ENCODE results near the gene TMIGD1.

TMIGD1 gene

GRCh38 chr17:30290696-30291542 lies 42.9 kb downstream of the TMIGD1 start:
- peak; percentile 20 for DNase-seq (ENCODE audit: low read depth)

GRCh38 chr17:30290077-30290476 lies 43.8 kb downstream of the TMIGD1 start:
- DNase-seq (ENCODE audit: low read depth): no peak

GRCh38 chr17:30279156-30279555 lies 54.7 kb downstream of the TMIGD1 start:
- no peak for DNase-seq (ENCODE audit: low read depth)

- no peak for DNase-seq (ENCODE audit: low read depth)
These were observed 55.8 kb downstream of the TMIGD1 start for GRCh38 chr17:30278032-30278431.

GRCh38 chr17:30275911-30276310 lies 57.9 kb downstream of the TMIGD1 start:
- DNase-seq (ENCODE audit: low read depth): no peak

DNA sequence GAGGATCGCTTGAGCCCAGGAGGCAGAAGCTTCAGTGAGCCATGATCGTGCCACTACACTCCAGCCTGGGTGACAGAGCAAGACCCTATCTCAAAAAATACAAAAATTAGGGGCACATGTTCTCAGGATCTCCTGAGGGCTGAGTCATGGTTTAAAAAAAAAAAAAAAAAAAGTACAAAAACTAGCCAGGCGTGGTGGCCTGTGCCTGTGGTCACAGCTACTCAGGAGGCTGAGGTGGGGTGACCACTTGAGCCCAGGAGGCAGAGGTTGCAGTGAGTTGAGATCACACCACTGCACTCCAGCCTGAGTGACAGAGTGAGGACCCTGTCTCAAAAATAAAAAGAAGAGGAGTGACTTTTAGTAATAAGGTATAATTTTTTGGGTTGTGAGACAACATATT lies 59.0 kb downstream of the TMIGD1 start:
- DNase-seq (ENCODE audit: low read depth): no peak

- no peak for DNase-seq (ENCODE audit: low read depth)
These were observed 60.5 kb downstream of the TMIGD1 start for GRCh38 chr17:30273373-30273772.

DNA sequence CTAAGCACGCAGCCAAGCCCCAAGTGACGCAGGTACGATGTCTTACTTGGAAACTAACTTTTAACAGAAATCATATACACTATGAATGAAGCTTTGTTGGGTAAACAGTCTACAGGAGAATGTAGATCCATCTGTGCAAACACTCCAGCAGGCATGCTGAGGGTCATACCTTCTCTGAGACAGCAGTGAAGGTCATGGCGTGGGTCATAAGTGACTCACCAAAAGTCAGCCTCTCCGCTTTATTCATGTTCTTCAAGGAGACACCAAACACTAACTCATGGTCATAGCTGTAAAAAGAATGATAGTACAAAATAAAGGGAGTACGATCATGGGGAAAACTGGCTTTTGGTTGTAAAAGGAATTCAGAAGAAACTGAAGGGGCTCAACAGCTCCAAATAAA lies 62.8 kb downstream of the TMIGD1 start:
- no peak for DNase-seq (ENCODE audit: low read depth)

DNA sequence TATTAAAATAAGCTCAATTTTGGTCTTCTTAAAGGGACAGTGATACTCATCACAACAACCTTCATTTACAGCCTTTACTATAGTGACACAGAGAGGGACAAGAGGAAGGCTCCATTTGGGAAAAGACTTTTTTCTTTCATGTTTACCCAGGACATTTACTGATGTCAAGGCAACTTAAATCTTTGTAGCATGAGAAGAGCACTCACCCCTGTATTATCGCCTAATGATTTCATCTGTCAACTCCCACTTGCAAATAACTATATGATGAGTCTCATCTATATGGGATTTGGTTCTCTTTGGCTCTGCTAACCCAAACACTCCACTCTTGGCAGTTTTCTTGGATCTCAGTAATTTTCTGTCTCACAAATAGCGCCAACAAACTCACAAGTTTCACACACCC lies 66.2 kb downstream of the TMIGD1 start:
- DNase-seq (ENCODE audit: low read depth): no peak
